HG02623 (cell line): Measurements from ENCODE around the gene EXOC3L4.

Experiments used
- ATAC-seq: cut with Tn5 transposase; IDR thresholded peaks from one replicate; pipeline ENCODE4 v1.9.1; 2021; ENCODE audit warnings: moderate library complexity; ENCODE audit not compliant: unreplicated experiment

EXOC3L4 gene

DNA sequence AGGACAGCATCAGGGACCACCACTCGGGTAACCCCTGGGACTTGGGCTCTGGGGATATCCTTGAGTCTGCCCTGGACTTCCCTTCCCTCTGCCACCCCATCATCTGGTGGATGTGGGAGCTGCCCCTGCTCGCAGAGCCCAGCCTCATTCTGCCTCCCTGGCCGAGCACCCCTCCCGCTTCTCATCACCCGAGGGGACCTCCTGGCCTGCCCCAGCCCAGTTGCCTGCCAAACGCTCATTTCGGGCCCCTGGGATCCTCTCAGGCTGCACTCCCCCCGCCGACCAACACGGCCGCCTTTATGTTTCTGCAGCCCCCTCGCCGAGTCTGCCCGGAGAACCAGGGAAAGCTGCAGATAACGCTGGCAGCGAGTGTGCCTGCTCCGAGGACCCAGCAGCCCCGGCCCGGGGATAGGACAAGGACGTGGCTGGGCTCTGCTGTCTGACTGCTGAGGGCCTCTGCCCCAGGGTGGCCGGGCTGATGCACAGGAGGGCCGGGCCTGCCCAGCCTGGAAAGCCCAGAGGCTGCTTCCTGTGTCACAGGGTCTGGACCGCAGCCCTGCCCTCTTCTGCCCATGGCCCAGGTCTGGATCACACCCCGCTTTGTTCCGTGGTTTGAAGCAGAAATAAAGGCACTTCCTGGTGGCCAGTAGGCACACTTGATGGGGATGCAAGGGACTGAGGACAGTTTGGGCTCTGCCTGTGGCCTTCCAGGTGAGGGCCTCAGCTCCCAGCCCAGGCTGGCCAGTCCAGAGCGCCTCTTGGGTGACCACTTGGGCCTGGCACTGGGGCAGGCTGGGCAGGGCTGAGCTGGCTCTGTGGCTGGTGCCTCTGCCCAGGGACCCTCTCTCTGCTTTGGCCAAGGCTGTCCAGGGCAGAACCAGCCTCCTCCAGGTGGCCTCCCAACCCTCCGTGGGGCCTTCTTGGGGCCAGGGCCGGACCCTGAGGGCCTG lies 4.9 kb upstream of the EXOC3L4 start:
- ATAC-seq = no peak

DNA sequence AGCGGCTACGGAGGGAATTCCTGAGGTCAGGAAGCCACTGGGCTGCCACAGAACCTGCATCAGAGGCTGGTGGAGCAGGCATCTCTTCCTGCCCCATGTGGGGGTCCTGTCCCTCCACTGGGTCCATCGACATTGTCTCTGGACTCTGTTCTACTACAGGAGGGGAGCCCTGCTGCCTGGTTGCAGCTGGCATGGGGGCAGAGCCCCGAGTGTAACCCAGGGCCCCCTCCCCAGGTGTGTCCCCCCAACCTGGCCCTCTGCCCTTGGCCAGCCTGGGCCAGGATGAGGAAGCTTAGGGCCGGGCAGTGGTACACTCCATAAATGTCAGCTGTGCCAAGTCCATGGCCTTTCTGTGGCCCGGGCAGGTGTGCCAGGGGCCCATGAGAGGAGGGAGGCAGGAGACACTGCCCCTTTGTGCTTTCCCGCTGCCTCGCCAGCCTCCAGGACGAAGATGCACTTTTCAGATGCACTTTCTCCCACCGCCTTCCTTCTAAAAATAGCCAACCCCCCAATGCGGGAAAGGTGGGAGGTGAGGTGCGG lies 4.0 kb upstream of the EXOC3L4 start:
- ATAC-seq = no peak

GRCh38 chr14:103091041-103091882 lies 3.3 kb upstream of the EXOC3L4 start:
- ATAC-seq = peak; percentile 46

- no peak for ATAC-seq
Measured at GRCh38 chr14:103091883-103092222, 2.7 kb upstream of the EXOC3L4 start.

GRCh38 chr14:103093856-103094405 lies 594 bp upstream of the EXOC3L4 start:
- ATAC-seq = no peak

GRCh38 chr14:103095210-103095778 lies 769 bp downstream of the EXOC3L4 start:
- ATAC-seq = no peak

DNA sequence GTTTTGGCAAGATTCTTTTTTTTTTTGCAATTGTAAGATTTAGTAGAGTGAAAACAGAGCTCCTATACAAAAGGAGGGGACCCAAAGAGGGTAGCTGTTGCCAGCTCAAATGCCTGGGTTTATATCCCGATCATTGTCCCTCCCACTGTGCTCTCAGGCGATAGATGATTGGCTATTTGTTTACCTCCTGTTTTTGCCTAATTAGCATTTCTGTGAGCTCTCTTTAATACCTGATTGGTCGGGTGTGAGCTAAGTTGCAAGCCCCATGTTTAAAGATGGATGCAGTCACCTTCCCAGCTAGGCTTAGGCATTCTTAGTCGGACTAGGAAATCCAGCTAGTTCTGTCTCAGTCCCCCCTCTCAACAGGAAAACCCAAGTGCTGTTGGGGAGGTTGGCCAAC lies 1.9 kb downstream of the EXOC3L4 start:
- no peak for ATAC-seq

GRCh38 chr14:103097244-103097993 lies 2.9 kb downstream of the EXOC3L4 start:
- no peak for ATAC-seq

GRCh38 chr14:103097994-103098957 lies 3.8 kb downstream of the EXOC3L4 start:
- no peak for ATAC-seq

GRCh38 chr14:103099081-103099732 lies 4.7 kb downstream of the EXOC3L4 start:
- no peak for ATAC-seq

GRCh38 chr14:103099733-103100280 lies 5.3 kb downstream of the EXOC3L4 start:
- ATAC-seq = no peak

DNA sequence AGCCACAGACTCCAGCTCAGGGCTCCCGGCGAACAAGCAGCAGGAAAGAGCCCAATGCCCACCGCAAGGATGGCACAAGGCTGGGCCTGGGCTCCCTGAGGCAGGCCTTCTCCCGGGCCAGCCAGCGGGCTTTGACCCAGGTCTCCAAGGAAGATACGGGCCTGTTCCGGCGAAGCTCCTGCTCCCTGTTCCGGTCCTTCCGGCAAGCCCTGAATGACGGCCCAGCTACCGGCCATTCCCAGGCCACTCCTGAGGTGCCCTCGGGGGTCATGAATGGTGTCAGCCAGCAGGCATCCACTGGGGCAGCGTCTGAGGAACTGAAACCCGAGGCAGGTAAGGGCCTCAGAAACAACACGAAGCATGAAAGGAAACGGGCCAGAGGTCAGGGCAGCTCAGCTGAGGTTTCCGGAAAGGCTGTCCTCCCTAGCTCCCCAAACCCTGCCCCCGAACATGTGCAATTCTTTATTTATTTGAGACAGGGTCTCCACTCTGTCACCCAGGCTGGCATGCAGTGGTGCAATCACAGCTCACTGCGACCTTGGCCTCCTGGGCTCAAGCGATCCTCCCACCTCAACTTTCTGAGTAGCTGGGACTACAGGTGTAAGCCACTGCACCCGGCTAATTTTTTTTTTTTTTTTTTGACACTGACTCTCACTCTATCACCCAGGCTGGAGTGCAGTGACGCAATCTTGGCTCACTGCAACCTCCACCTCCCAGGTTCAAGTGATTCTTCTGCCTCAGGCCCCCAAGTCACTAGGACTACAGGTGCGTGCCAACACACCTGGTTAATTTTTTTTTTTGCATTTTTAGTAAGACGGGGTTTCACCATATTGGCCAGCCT lies 6.0 kb downstream of the EXOC3L4 start:
- ATAC-seq = no peak

DNA sequence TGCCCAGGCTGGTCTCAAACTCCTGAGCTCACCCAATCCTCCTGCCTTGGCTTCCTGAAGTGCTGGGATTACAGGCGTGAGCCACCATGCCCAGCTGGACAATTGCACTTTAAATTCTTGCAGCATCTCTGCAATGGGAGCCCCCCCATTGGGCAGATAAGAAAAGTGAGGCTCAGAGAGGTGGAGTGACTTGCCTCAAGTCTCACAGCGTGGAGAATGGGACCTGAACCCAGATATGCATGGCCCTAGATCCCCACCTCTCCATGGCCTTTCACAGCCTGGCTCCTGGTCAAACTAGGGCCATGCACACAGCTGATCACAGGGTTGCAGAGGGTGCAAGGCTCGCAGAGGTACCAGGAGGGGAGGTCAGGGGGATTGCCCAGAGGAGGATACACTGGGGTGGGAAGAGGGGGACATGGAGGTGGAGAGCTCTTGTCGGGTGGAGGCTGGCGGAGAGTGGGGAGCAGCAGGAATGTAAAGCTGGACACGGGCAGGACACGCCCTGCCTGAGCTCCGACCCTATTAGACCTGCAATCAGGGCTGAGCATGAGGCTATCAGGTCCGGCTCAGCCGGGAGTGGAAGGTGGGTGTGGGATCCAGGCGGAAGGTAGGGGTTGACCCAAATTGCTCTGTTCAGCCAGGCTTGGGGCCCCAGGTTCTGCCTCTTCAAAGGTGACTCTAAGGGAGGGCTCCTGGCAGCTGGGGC lies 6.9 kb downstream of the EXOC3L4 start:
- no peak for ATAC-seq

- ATAC-seq = no peak
Measured at GRCh38 chr14:103101963-103102688, 7.6 kb downstream of the EXOC3L4 start.

- no peak for ATAC-seq
Measured at GRCh38 chr14:103102689-103103260, 8.2 kb downstream of the EXOC3L4 start.
